Astrocyte of the spinal cord (primary cell): ENCODE measurements around the gene ITGB6.

Experiments used
- DNase-seq: peaks from one replicate; pipeline ENCODE4 v3.0.0; 2011; ENCODE audit warnings: low read depth, low spot score
- H3K4me3 ChIP-seq: 2 replicates; pipeline ENCODE4 v1.5.1; 2011; ENCODE audit warnings: low read depth, mild to moderate bottlenecking, low read length, moderate library complexity
- CTCF ChIP-seq: IDR thresholded peaks from 2 replicates; pipeline ENCODE4 v1.5.1; 2012; ENCODE audit warnings: low read depth, mild to moderate bottlenecking, low read length, inconsistent platforms
- in situ Hi-C: cut with HindIII; loops from 2 replicates; pipeline ENCODE4 v1.10.0; 2017; ENCODE audit warnings: low sequenced_read_pairs

ITGB6 gene

DNA sequence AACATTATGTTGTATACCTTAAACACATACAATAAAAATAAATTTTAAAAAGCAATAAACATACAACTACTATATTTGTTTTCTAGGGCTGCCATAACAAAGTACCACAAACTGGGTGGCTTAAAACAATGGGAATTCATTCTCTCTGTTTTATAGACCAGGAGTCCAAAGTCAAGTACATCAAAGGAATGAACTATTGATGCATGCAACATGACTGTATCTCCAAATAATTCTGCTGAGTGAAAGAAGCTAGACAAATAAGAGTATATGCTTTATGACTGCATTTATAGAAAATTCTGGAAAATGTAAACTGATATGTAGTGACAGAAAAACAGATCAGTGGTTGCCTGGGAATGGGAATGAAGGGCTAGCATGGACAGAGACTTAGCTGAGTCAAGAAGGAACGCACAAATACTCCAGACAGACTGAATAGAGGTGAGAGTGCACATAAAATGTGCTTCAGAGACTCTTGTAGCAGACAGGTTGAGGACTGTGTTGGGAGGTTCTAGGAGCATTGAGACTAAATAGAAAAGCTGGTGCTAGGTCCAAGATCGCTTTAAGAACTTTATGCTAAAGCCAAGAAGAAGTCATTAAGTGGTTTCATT is 126.7 kb downstream of the ITGB6 start:
- DNase-seq, result peak; percentile 29
- H3K4me3 ChIP-seq, result no peak overlapping the region
- TF ChIP-seq CTCF, result no peak
- in situ Hi-C loops, result no loop called here

GRCh38 chr2:160068906-160069305 is 131.2 kb downstream of the ITGB6 start:
- no peak for DNase-seq
- H3K4me3 ChIP-seq, result no peak overlapping the region
- no peak for TF ChIP-seq CTCF
- in situ Hi-C loops, result no loop called here

DNA sequence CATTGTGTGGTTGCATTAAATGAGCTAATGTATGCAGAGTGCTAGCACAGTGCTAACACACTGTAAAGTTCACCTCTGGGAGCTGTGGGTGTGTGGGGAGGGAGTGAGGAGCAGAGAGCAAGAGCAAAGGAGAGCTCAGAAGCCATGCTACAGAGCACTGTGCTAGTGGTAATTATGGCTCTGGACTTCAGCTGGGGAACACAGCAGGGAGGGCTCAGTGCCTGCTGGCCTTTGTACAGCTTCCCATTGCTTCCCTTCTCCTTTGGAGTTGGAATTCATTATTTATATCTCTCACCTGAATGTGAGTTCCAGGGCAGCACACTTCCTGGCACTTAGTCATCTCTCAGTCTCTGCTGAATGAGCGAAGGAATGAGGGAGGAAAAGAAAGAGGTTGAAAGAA is 135.2 kb downstream of the ITGB6 start:
- in situ Hi-C loops, result no loop called here

DNA sequence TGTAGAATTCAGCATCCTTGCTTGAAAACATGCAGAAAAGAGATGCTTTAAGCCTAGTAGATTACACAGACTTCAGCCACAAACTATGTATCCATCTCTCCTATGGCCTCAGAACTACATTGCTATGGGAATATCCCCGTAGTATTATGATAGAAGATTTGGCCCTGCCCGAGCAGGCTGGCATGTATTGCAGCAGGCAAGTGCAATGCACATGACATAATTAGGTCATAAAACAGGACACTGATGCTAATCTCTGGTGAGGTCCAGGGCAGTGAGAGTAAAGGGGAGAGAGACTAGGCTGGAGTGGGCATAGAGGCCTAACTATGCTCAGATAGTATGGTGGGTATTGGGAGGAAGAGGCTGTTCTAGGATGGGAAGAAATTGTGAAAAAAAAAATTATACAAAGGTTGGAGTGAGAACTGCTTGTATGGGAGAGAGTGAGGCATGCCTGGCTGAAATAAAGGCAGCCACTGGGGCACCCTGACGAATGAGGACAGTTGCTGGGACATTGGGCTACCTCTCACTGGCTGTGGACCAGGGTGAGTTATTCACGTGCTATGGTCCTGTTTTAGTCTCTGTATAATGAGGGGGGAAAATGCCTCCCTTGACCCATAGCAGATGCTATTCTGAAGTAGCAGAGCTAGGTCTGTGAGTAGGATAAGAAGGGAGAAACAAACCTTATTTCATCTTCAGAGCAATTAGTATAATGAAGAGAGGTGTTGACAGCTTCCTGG is 136.0 kb downstream of the ITGB6 start:
- DNase-seq, result no peak
- TF ChIP-seq CTCF, result no peak
- H3K4me3 ChIP-seq, result no peak overlapping the region
- in situ Hi-C loops, result no loop called here

More for the DNA sequence above, 135.2 kb downstream of the ITGB6 start:
- H3K4me3 ChIP-seq, result no peak overlapping the region
- no peak for DNase-seq
- TF ChIP-seq CTCF, result no peak

GRCh38 chr2:160063271-160063670 is 136.8 kb downstream of the ITGB6 start:
- H3K4me3 ChIP-seq, result peak overlapping the region; percentile 61
- no peak for DNase-seq
- no peak for TF ChIP-seq CTCF
- in situ Hi-C loops, result no loop called here

DNA sequence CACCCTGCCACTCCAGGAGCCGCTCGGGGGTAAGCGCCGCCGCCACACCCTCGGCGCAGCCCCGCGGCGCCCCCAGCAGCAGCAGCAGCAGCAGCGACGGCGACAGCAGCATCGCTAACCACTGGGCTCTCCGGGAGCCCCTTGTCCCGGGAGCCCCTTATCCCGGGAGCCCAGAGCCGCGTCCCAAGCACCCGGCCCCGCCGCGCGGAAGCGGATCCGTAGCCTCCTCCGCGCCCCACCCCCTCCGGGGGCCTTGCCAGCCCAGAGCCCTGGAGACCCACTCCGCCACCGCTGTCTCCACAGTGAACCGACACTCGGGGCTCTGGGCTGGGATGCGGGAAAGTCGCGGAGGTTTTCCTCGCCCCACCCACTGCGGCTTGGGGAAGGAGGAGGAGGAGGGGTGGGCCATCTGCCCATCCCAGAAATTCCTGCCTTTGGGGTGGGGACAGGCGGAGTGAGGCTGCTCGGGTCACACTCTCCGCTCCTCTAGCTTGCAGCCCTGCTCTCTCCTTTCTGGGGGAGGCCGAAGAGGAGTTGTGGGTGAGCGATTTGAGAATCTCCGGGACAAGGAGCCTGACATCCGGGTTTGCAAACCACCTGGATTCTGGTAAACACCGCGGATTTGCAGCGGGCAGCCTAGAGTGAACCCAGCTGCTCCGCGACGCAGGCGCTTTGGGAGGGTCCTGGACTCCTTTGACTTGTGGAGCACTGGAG is 137.6 kb downstream of the ITGB6 start, which contains the start of gene PLA2R1:
TSS of gene PLA2R1 (minus strand) at position 324 of the 714 bp plus-strand sequence. CDS start at position 112, 212 bp downstream.
- peak within 1 kb of the TSS; percentile 61 for H3K4me3 ChIP-seq
- no peak for TF ChIP-seq CTCF
- DNase-seq, result peak; percentile 34
- in situ Hi-C loops, result no loop called here
